HG02884 (cell line): ENCODE data around the gene ZNF729.
"Not testable (repeated sequence)": the region's sequence is repeated elsewhere in the genome, so short reads cannot be mapped to it uniquely, and the experiment has no call there.

ENCODE experiments used
- ATAC-seq: cut with Tn5 transposase; IDR thresholded peaks from one replicate; pipeline ENCODE4 v1.9.1; 2021; ENCODE audit warnings: mild to moderate bottlenecking, moderate library complexity; ENCODE audit not compliant: unreplicated experiment

The ZNF729 gene

DNA sequence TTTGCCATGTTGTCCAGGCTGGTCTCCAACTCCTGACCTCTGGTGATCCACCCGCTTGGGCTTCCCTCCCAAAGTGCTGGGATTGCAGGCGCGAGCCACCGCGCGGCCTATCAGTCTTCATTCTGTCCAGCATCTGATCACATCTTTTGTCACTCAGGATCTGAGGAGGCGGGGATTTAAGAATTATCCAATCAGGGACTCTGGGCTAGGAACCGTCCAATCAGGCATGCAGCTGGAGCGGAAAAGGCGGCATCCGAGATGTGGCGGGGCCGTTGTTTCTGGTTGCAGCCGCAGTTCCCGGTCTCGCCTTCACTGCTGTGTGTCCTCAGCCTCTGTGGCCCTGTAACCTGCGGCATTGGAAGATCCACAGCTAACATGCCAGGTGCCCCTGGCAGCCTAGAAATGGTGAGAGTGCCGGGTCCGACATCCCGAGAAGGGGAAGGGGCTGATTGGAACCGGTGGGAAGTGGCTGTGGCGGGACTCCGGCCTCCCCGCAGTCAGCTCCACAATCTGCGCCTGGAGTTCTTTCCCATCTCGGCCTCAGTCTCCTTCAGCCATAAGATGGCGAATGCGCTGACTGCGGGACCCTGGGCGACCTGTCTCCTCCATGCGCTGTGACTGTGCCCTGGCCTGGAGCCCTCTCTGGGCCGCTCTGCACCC lies at the start of gene ZNF729:
Gene ZNF729, plus strand, starts transcription at position 291 of the 660 bp plus-strand sequence. Its CDS starts 85 bp downstream, at position 376.
- no peak for ATAC-seq

DNA sequence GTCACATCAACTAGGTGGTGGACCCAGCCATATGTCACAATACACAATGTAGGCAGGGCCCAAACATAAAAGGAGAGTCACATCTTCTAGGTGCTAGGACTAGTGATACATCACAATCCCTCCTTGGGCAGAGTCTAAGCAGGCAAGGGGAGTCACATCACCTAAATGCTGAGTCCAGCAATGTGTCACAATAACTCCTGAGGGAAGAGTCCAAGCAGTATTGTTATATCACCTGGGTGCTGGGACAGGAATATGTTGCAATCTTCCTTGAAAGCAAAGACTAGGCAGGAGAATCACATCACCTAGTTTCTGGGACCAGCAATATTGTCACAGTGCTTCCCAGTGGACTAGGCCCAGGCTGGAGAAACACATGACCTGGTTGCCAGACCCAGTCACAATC lies 29.4 kb upstream of the ZNF729 start:
- no peak for ATAC-seq

- no peak for ATAC-seq
Observed at GRCh38 chr19:22257381-22257780, 28.9 kb upstream of the ZNF729 start.

DNA sequence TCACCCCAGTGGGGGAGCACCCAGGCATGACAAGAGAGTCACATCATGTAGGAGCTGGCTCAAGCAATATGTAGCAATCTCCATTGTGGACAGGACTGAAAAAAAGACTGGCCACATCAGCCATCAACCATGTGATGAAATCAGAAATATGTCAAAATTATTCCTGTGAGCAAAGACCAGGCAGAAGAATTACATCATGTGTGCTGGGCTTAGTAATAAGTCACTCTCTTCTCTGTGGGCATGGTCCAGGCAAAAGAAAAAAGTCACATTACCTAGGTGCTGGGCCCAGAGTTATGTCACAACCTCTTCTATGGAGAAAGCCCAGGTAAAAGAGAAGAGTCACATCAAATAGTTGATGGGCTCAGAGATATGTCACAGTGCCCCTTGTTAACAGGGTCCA lies 28.3 kb upstream of the ZNF729 start:
- ATAC-seq = no peak

DNA sequence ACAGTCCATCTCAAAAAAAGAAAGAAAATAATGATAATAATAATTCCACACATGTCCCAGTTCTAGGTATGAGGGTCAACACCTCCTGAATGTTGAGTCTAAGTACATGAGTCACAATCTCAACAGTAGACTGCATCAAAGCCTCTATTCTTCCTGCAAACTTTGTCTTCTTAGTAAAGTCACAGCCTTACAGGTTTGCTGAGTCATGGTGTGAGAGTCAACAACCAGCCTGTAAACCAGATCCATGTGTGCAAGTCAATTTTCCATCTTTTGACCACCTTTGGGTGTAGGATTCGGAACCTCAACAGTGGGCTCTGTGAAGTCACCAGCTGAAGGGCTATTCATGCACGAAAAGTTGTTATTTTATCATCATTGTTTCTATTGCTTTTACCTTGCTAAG lies 25.7 kb upstream of the ZNF729 start:
- ATAC-seq = no peak

- ATAC-seq = no peak
Observed at GRCh38 chr19:22261596-22261995, 24.6 kb upstream of the ZNF729 start.

DNA sequence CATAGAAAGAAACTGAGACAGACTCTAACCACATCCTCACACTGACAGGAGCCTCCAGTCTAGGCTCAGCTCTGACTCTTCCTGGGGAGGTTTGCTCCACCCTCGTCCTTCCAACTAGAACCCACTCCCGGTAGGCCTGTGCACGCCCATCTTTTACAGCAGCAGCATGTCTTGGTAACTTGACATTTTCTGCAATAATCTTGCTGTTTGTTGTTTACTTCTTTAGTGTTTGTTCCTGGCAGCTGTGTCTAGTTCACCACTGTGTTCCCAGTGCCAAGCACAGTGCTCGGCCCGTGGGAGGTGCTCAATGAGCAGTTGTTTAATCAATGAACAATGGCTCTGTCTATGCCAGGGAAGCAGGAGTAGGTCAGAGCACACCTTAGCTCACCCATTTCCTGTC lies 23.1 kb upstream of the ZNF729 start:
- ATAC-seq = no peak

- ATAC-seq = not testable (repeated sequence)
Observed at GRCh38 chr19:22321554-22321953, 35.3 kb downstream of the ZNF729 start.

DNA sequence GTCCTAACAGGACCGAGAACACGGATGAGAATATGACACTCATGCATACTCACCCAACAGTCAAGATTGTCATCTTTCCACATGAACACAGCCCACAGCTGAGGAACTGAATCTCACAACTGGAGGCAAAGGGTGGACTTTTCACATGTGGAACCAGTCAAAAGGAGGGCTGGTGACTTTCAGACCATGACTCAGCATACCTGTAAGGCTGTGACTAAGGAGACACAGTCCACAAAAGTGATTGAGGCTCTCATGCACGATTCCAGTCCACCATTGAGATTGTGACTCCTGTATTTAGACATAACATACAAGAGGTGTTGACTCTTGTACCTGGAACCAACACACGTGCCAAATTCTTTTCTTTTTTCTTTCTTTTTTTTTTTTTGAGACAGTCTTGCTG lies 40.0 kb downstream of the ZNF729 start:
- ATAC-seq = no peak

DNA sequence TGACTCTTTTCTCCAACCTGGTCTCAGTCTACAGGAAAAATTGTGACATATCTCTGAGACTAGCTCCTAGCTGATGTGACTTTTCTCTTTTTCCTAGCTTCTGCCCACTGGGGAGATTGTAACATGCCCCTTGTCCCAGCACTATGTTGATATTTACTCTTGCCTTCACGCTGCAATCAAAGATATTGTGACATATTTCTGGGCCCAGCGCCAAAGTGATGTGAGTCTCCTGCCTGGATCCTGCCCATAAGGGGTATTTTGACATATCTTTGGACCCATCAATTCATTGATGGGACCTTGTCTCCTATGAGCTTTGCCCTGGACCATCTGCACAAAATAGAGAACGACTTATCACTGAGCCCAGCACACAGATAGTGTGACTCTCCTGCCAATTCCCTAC lies 41.1 kb downstream of the ZNF729 start:
- ATAC-seq = no peak

- no peak for ATAC-seq
Observed at GRCh38 chr19:22331521-22331920, 45.3 kb downstream of the ZNF729 start.

DNA sequence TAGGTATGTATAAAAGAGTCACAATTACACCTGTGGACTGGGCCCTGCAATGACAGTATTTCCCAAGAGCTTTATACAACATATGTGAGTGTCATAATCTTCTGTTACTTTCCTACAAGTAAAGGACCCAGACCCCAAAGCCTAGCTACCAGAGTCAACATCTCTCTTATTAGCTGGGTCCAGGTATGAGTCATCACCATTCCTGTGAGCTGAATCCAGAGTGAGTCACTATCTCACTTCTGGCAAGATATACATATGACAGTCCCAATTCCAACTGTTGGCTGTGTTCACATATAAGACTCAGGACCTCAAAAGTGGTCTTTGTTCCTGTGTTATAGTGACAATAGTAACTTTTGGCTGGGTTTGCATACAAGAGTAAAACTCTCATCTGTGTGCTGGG lies 46.7 kb downstream of the ZNF729 start:
- ATAC-seq = no peak

DNA sequence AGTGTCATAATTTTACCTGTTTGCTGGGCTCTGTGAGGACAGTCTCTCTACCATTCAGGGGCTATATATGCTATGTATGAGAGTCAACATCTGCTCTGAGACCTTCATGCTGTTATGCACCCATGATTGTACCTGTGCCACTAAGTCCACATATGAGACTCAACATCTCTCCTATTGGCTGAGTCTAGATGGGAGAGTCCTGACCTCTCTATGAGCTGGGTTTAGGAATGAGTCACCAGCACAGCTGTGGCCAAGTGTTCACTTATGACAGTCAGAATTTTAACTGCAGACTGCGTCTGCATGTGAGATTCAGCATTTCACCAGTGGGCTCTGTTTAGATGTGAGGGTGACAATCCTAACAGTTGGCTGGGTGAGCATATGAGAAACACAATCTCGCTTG lies 49.5 kb downstream of the ZNF729 start:
- no peak for ATAC-seq

GRCh38 chr19:22354665-22355064 lies 68.4 kb downstream of the ZNF729 start:
- ATAC-seq = no peak
